ENCODE measurements around the gene SLC39A2.
"Not testable (repeated sequence)": the region's sequence is repeated elsewhere in the genome, so short reads cannot be mapped to it uniquely, and the experiment has no call there.

Gene SLC39A2

GRCh38 chr14:20998674-20999366 lies at the start of gene SLC39A2:
TSS of gene SLC39A2 (plus strand) at chr14:20999293. CDS start at chr14:20999447, 154 bp downstream.
- Mint-ChIP-seq H3K36me3 (ENCODE audit: insufficient read depth) (peaks cover 35% of the 10 kb centered on the region), H3K27ac (ENCODE audit: low read depth) (no peak within 1 kb of the TSS), H3K4me1 (peaks cover 3% of the 10 kb centered on the region), H3K27me3 (no peaks in the 10 kb centered on the region), H3K9me3 (no peaks in the 10 kb centered on the region), H3K4me3 (no peak within 1 kb of the TSS)
- DNase-seq (ENCODE audit: low spot score in 2 of 2), result no peak
- ATAC-seq (replicated peaks; ENCODE audit: extremely low read depth, poor library complexity, severe bottlenecking), result no peak

- Mint-ChIP-seq H3K4me3 (peak within 1 kb of the TSS; percentile 12), H3K27me3 (peaks cover 80% of the 10 kb centered on the region)
- H3K9me3 Mint-ChIP-seq; H3K36me3 Mint-ChIP-seq (ENCODE audit: insufficient read depth); H3K27ac Mint-ChIP-seq (ENCODE audit: low read depth); H3K4me1 Mint-ChIP-seq; ATAC-seq (replicated peaks; ENCODE audit: extremely low read depth, poor library complexity, severe bottlenecking); DNase-seq (ENCODE audit: low spot score in 2 of 2): not testable (repeated sequence)
These were observed 44.2 kb upstream of the SLC39A2 start, which contains the start of gene RNASE2 for GRCh38 chr14:20954736-20955537. TSS of gene RNASE2 (plus strand) at chr14:20955487. CDS start at chr14:20955772, 285 bp downstream.

GRCh38 chr14:20955538-20955873 lies 43.6 kb upstream of the SLC39A2 start:
- not testable (repeated sequence) for H3K4me3 Mint-ChIP-seq; H3K36me3 Mint-ChIP-seq (ENCODE audit: insufficient read depth); DNase-seq (ENCODE audit: low spot score in 2 of 2); H3K9me3 Mint-ChIP-seq; ATAC-seq (replicated peaks; ENCODE audit: extremely low read depth, poor library complexity, severe bottlenecking); H3K27ac Mint-ChIP-seq (ENCODE audit: low read depth); H3K4me1 Mint-ChIP-seq
- peaks cover 74% of the 10 kb centered on the region for H3K27me3 Mint-ChIP-seq

GRCh38 chr14:20956376-20956976 lies 42.6 kb upstream of the SLC39A2 start:
- Mint-ChIP-seq H3K4me3 (peak overlapping the region; percentile 12), H3K27ac (ENCODE audit: low read depth) (no peak overlapping the region), H3K4me1 (peaks cover 14% of the 10 kb centered on the region), H3K36me3 (ENCODE audit: insufficient read depth) (peaks cover 2% of the 10 kb centered on the region), H3K27me3 (peaks cover 65% of the 10 kb centered on the region), H3K9me3 (no peaks in the 10 kb centered on the region)
- ATAC-seq (replicated peaks; ENCODE audit: extremely low read depth, poor library complexity, severe bottlenecking) (no peak), DNase-seq (ENCODE audit: low spot score in 2 of 2) (no peak)

GRCh38 chr14:20958946-20959345 lies 40.1 kb upstream of the SLC39A2 start:
- Mint-ChIP-seq H3K27me3 (peaks cover 72% of the 10 kb centered on the region), H3K4me1 (peaks cover 19% of the 10 kb centered on the region)
- H3K9me3 Mint-ChIP-seq, result not testable (repeated sequence)

GRCh38 chr14:20969336-20969735 lies 29.8 kb upstream of the SLC39A2 start:
- Mint-ChIP-seq H3K27ac (ENCODE audit: low read depth) (no peak overlapping the region), H3K36me3 (ENCODE audit: insufficient read depth) (peaks cover 4% of the 10 kb centered on the region), H3K9me3 (no peaks in the 10 kb centered on the region), H3K4me3 (no peak overlapping the region), H3K4me1 (peaks cover 11% of the 10 kb centered on the region), H3K27me3 (peaks cover 62% of the 10 kb centered on the region)
- no peak for ATAC-seq (replicated peaks; ENCODE audit: extremely low read depth, poor library complexity, severe bottlenecking)
- DNase-seq (ENCODE audit: low spot score in 2 of 2), result no peak

More at GRCh38 chr14:20958946-20959345, 40.1 kb upstream of the SLC39A2 start:
- H3K36me3 Mint-ChIP-seq (ENCODE audit: insufficient read depth); ATAC-seq (replicated peaks; ENCODE audit: extremely low read depth, poor library complexity, severe bottlenecking); H3K4me3 Mint-ChIP-seq; DNase-seq (ENCODE audit: low spot score in 2 of 2); H3K27ac Mint-ChIP-seq (ENCODE audit: low read depth): not testable (repeated sequence)

- Mint-ChIP-seq H3K36me3 (ENCODE audit: insufficient read depth) (peaks cover 4% of the 10 kb centered on the region), H3K27me3 (peaks cover 49% of the 10 kb centered on the region), H3K4me1 (peaks cover 11% of the 10 kb centered on the region), H3K4me3 (peak overlapping the region; percentile 80), H3K27ac (ENCODE audit: low read depth) (no peak overlapping the region), H3K9me3 (no peaks in the 10 kb centered on the region)
- ATAC-seq (replicated peaks; ENCODE audit: extremely low read depth, poor library complexity, severe bottlenecking) (no peak), DNase-seq (ENCODE audit: low spot score in 2 of 2) (no peak)
These were observed 28.5 kb upstream of the SLC39A2 start for GRCh38 chr14:20970647-20970982.

GRCh38 chr14:20970983-20971704 lies 27.9 kb upstream of the SLC39A2 start:
- peak; percentile 60 to 70 for DNase-seq (ENCODE audit: low spot score in 2 of 2)
- H3K27ac Mint-ChIP-seq (ENCODE audit: low read depth), result peak overlapping the region; percentile 20
- peaks cover 4% of the 10 kb centered on the region for H3K36me3 Mint-ChIP-seq (ENCODE audit: insufficient read depth)
- H3K9me3 Mint-ChIP-seq, result no peaks in the 10 kb centered on the region
- peak overlapping the region; percentile 80 for H3K4me3 Mint-ChIP-seq
- peaks cover 11% of the 10 kb centered on the region for H3K4me1 Mint-ChIP-seq
- H3K27me3 Mint-ChIP-seq, result peaks cover 45% of the 10 kb centered on the region
- ATAC-seq (replicated peaks; ENCODE audit: extremely low read depth, poor library complexity, severe bottlenecking), result peak; percentile 89

- DNase-seq (ENCODE audit: low spot score in 2 of 2), result no peak
- Mint-ChIP-seq H3K4me1 (peaks cover 11% of the 10 kb centered on the region), H3K27ac (ENCODE audit: low read depth) (no peak overlapping the region), H3K36me3 (ENCODE audit: insufficient read depth) (peaks cover 4% of the 10 kb centered on the region), H3K9me3 (no peaks in the 10 kb centered on the region), H3K4me3 (peak overlapping the region; percentile 80), H3K27me3 (peaks cover 40% of the 10 kb centered on the region)
- ATAC-seq (replicated peaks; ENCODE audit: extremely low read depth, poor library complexity, severe bottlenecking), result peak; percentile 35
These were observed 27.4 kb upstream of the SLC39A2 start for GRCh38 chr14:20971705-20972021.

- ATAC-seq (replicated peaks; ENCODE audit: extremely low read depth, poor library complexity, severe bottlenecking) (no peak), DNase-seq (ENCODE audit: low spot score in 2 of 2) (no peak)
- peaks cover 11% of the 10 kb centered on the region for H3K4me1 Mint-ChIP-seq
- peaks cover 25% of the 10 kb centered on the region for H3K27me3 Mint-ChIP-seq
- no peak overlapping the region for H3K4me3 Mint-ChIP-seq
- peaks cover 4% of the 10 kb centered on the region for H3K36me3 Mint-ChIP-seq (ENCODE audit: insufficient read depth)
- H3K27ac Mint-ChIP-seq (ENCODE audit: low read depth), result no peak overlapping the region
- no peaks in the 10 kb centered on the region for H3K9me3 Mint-ChIP-seq
These were observed 25.6 kb upstream of the SLC39A2 start for GRCh38 chr14:20973501-20973900.

GRCh38 chr14:20976291-20976690 lies 22.8 kb upstream of the SLC39A2 start:
- Mint-ChIP-seq H3K4me3 (no peak overlapping the region), H3K4me1 (peaks cover 5% of the 10 kb centered on the region), H3K27ac (ENCODE audit: low read depth) (no peak overlapping the region), H3K27me3 (peaks cover 39% of the 10 kb centered on the region), H3K36me3 (ENCODE audit: insufficient read depth) (no peaks in the 10 kb centered on the region), H3K9me3 (no peaks in the 10 kb centered on the region)
- ATAC-seq (replicated peaks; ENCODE audit: extremely low read depth, poor library complexity, severe bottlenecking) (no peak), DNase-seq (ENCODE audit: low spot score in 2 of 2) (no peak)

- peaks cover under 1% of the 10 kb centered on the region for H3K36me3 Mint-ChIP-seq (ENCODE audit: insufficient read depth)
- H3K4me3 Mint-ChIP-seq, result no peak overlapping the region
- no peak for ATAC-seq (replicated peaks; ENCODE audit: extremely low read depth, poor library complexity, severe bottlenecking)
- no peaks in the 10 kb centered on the region for H3K9me3 Mint-ChIP-seq
- peaks cover 36% of the 10 kb centered on the region for H3K27me3 Mint-ChIP-seq
- no peak overlapping the region for H3K27ac Mint-ChIP-seq (ENCODE audit: low read depth)
- no peak for DNase-seq (ENCODE audit: low spot score in 2 of 2)
- H3K4me1 Mint-ChIP-seq, result no peaks in the 10 kb centered on the region
These were observed 20.4 kb upstream of the SLC39A2 start for GRCh38 chr14:20978687-20979086.
